NCI-H774 (cell line): ENCODE measurements around the gene MAGOH.
A peak's percentile ranks its signal among the peaks of the same experiment; 100 is the strongest.
"Not testable (repeated sequence)": the region's sequence is repeated elsewhere in the genome, so short reads cannot be mapped to it uniquely, and the experiment has no call there.

ENCODE experiments used
- DNase-seq: peaks from one replicate; lab custom pipeline; 2025; lab: John Stamatoyannopoulos, UW

The MAGOH gene

DNA sequence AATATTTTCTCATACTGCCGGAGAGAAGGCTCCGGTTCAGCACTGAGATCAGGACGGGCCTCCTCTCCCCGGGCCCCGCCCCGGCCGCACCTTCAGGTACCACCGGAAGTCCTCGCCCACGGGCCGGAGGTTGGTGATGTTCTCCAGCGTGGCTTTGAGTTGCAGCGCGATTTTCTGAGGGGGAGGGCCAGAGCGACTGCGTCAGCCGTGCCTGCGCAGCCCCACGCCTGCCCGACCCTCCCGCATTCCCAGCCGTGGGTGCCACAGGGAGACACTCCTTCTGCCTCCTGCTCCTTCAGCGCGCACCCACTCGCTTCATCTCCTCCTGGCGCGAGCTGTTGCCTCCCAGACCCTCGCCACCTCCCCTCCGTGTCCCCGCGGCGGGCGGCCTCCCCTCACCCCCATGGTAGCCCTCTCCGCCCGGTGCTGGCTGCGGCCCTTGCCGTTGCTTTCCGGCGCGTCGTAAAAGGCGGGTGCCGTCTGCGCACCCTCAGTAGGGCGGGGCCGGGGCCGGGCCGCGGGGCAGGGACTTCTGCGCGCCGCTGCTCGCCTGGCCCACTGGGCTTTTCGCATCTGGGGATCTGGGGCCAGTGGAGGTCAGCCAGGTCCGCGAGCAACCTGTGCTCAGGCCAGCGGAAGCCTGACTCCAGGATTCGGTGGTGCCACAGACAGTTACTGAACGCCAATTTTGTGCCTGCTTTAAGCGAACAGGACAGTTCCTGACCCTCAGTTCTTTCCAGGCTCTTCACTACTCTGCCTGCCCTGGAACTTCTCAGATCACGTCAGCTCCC is 18.0 kb downstream of the MAGOH start, which contains the start of gene CZIB:
Gene CZIB, minus strand, starts transcription at position 464 of the 791 bp plus-strand sequence. Its CDS starts 59 bp downstream, at position 405.
- peak; percentile 93 for DNase-seq

DNA sequence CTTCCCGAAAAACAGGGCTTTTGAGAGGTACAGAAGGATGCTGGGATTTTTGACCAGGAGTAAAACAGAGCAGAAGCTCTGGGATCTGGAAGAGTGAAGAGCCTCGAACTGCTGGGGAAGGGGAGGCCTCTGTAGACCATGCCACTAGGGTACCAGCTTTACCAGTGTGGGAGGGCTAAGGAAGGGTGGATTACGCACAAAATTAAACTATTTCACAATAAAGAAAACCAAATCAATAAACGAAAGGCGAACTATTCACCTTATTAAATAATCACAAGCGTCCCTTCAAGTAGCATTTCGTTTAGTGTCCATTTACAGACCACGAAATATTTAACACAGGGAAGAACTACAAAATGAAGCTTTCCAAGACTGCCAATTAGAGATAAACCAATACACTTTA is 18.6 kb downstream of the MAGOH start:
- no peak for DNase-seq

DNA sequence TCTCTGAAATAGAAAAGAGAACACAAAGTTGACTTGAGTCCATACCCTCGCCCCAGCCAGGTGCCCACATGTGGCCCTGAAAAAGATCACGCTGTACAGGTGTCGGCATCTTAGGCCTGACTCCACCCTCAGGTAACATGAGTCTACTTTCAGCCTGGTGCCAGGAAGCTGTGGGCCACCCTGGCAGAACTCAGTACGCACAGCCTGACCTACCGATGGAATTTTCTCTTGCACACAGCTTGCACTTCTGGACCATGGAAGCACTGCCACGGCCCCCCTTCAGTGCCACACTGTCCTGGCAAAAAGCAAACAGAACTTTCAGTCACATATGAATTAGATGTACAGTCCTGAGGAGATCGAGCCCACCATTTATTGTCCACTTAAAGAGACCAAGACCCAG is 20.1 kb downstream of the MAGOH start:
- no peak for DNase-seq

DNA sequence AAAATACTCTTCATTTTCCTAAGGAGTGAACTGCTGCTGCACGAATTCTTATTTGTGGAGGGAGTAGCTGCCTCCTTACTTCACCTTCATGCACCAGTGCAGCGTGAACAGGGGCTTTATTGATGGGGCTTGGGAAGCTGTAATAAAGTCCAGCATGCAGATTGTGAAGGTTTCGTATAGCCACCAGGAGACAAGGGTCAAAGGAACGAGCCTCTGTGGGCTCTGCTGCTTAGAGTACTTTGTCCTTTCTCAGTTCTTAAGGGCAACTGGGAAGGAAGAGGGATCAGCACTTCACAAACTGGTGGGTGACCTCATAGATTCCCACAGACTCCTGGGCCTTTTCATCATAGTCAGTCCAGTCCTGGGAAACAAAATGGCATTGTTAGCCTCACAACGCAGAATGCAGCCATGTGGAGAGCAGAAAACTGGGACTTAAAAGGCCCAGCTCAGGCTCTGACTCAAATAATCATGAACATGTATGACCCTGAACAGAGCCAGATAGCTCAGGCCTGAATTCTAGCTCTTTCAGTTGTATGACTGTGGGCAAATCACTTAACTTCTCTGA is 23.9 kb downstream of the MAGOH start:
- DNase-seq = no peak

DNA sequence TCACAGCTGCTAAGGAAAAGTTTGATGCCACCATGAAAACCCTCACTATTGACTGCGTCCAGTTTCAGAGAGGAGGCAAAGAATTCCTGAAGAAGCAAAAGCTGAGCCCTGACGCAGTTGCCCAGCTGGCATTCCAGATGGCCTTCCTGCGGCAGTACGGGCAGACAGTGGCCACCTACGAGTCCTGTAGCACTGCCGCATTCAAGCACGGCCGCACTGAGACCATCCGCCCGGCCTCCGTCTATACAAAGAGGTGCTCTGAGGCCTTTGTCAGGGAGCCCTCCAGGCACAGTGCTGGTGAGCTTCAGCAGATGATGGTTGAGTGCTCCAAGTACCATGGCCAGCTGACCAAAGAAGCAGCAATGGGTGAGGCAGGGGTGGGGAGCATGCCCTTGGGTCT is 27.4 kb downstream of the MAGOH start:
- DNase-seq = no peak

DNA sequence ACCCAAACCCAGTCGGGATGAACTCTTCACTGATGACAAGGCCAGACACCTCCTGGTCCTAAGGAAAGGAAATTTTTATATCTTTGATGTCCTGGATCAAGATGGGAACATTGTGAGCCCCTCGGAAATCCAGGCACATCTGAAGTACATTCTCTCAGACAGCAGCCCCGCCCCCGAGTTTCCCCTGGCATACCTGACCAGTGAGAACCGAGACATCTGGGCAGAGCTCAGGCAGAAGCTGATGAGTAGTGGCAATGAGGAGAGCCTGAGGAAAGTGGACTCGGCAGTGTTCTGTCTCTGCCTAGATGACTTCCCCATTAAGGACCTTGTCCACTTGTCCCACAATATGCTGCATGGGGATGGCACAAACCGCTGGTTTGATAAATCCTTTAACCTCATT is 28.0 kb downstream of the MAGOH start:
- no peak for DNase-seq

- no peak for DNase-seq
Measured at GRCh38 chr1:53207726-53208125, 30.6 kb downstream of the MAGOH start.

- no peak for DNase-seq
Measured at GRCh38 chr1:53206735-53207379, 31.5 kb downstream of the MAGOH start.

GRCh38 chr1:53206083-53206685 is 32.1 kb downstream of the MAGOH start:
- DNase-seq = not testable (repeated sequence)

DNA sequence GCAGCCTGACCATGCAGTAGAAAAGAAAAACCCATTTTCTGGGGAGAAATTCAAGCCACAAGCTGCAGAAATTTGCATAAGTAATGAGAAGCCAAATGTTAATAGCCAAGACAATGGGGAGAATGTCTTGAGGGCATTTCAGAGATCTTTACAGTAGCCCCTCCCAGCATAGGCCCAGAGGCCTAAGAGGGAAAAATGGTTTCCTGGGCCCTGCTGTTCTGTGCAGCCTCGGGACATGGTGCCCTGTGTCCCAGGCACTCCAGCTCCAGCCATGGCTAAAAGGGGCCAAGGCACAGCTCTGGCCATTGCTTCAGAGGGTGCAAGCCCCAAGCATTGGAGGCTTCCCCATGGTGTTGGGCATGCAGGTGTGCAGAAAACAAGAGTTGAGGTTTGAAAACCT is 32.8 kb downstream of the MAGOH start:
- DNase-seq = not testable (repeated sequence)

DNA sequence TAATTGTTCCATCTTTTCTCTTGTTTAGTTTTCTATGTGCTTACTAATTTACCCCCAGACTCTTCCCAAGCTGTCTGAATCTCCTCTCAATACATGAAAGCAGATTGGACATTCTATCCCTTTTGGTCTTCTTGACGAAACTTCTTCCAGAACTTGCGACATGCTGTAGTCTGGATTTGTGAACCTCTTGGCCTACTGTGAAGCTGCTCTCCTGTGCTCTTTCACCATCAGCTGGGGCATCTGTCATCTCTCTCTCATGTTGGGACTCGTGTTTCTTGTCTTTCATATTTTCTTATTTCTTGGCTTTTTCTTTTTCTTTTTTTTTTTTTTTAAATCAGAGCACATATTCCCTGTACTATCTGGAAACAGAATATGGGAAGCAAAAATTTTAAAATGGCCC is 34.9 kb downstream of the MAGOH start:
- no peak for DNase-seq

DNA sequence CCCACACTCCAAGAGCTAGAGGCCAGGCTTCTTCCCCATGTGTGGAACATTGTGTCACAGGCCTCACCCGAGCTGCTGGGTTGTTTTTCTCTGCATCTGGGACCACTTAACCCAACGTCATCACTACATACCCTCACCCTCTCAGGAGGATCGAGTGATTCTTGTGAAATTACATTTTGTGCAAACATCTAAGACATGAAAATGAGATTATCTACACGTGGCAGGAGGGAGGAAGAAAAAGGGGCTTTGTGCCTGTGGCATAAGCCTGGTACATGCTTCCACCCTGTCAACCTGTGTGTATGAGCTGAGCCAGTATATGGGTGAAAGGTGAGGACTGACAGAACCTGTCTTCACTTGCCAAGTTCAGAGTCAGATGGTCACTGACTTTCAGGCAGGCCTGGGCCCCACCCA is 40.1 kb downstream of the MAGOH start:
- DNase-seq = no peak

DNA sequence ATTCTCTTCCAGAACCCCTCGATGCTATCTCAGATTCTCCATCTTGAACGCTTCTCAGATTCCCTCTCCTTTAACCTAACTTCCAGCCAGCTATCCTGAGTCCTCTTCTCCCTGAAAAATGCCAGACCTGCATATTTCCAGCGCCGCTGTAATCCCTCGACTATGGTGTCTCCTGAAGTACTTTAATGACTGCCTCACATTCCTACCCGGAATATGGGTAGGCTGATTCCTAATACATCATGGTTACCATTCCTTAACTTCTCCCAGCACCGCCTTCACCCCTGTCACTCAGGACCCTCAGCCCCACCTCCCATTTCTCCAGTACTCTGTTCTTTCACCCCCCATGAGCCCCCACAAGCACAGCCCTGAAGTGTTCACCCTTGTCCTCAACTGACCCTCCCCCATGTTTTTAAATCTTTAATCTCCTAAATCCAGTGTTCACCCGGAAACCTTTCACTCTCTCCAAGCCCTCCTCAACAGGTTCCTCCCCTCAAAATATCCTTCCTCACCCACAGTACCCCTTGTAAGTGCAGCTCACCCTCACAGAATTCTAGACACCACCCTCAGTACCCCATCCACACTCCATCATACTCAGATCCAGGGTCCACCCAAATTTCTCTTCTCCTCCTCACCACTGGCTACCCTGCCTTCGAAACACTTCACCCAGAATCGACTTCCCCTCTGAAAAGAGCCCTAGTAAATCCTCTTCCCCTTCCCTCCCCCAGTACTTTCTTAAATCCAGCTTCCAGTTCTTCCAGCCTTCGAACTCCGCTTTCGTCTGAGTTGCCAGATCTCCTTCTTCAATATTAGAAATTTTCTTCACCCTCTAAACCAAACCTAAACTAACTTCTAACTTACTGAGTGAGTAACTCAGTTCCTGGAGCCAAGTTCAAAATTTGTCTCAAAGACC is 40.8 kb downstream of the MAGOH start:
- DNase-seq = no peak

DNA sequence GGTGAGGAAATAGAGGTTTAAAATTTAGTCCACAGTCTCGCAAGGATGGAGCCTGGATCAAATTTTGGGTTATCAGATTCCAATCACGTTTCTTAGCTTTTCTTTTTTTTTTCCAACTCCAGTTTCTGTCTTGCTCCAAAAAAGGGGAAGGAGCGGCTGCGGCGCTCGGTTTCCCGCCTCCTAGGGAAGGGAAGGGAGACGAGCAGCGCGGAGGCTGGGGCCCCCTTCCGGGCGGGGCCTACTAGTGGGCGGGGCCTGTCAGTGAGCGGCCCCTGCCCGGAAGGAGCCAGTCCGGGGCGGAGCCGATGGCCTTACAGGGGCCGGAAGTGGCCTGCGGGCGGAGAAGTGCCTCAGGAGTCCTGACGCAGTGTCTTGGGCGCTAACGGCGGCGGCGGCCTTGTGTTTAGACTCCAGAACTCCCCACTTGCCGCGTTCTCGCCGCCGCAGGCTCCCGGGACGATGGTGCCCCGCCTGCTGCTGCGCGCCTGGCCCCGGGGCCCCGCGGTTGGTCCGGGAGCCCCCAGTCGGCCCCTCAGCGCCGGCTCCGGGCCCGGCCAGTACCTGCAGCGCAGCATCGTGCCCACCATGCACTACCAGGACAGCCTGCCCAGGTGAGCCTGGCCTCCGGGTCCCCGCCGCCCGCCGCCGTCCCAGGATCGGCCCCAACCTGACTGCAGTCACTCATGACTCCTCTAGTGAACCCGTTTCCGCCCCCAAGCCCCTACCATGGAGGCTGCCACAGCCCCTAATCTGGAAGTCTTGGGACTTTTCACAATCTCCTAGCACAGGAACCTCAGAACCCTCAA is 41.6 kb downstream of the MAGOH start, which contains the start of gene CPT2:
Gene CPT2, plus strand, starts transcription at position 340 of the 806 bp plus-strand sequence. Its CDS starts 120 bp downstream, at position 460.
- DNase-seq = peak; percentile 96

GRCh38 chr1:53196017-53196484 is 42.3 kb downstream of the MAGOH start:
- DNase-seq = no peak

DNA sequence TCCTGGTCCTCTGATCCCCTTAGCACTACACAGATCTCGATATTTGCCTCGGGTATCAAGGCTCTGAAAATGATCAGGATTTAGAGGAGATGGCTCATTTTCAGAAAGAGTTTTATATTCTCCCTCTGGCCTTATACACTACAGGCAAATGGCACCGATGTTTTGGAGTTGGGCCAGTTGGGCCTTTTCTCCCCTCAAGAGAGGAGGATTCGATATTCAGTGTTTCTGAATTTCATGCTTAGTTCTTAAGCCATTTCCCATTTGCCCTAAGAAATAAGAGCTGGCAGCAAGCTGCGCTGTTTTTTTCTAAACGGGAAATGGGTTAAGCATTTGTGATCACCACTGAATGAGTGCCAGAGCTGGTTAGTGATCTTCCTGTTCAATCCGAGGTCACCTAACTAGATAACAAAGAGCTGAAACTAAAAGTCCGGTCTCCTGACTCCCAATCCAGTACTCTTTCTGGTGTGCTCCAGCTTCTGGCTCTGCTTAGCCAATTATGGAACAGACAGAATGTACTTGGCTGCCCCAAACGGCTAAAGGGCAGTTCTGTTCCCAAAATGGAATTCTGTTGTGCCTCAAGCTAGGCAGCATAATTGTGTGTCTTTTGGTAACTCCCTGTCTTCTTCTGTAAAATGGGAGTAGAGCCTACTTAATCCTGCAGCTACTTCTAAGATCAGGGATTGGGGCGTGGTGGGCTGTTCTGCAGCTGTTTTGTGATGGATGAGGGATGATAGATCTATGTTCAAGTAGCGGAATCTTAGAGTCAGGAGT is 42.9 kb downstream of the MAGOH start:
- DNase-seq = no peak

DNA sequence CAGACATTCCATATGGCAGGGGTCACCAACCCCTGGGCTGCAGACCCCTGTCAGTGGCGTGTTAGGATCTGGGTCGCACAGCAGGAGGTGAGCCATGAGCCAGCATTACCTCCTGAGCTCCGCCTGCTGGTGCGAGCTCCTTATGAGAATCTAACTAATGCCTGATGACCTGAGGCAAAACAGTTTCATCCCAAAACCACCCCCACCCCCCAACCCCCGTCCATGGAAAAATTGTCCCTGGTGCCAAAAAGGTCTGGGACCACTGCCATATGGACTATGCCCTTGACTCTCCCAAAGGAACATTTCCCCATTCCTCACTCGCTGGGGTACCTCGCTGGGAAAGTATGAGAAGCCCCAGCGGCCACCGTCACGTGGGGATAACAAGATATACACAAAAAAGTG is 48.1 kb downstream of the MAGOH start:
- DNase-seq = no peak

GRCh38 chr1:53189061-53189460 is 49.3 kb downstream of the MAGOH start:
- no peak for DNase-seq

DNA sequence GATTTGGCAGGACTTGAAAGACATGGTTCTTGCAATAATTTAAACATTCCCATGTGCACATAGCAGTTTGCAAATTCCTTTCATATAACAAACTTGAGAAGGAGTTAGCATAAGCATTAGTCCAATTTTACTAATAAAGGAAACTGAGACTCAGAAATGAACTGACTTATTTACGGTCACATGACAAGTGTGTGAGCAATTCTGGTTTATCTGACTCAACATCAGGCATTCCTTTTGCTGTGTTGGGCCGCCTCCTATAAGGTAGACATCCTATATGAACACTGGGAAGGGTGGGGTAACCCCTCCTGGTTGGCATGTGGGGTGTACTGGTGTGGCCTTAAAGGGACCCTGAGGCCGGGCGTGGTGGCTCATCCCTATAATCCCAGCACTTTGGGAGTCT is 50.2 kb downstream of the MAGOH start:
- no peak for DNase-seq

DNA sequence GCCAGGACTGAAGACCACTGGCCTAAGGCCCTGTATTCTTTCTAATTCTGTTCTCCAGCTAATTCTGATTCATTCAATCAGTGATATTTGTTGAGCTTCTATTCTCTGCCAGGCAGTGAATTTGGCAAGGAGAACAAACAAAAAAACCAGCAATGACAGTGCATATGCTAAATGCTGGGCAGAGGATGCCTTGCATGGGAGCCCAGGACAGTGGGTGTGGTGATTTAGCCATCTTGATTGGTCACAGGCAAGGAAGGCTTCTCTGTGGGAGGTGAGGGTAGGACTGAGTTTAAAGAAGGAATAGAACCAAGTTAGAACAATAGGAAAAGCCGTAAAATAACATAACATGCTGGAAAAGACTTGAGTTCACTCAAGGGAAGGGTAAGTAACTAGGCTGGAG is 50.9 kb downstream of the MAGOH start:
- DNase-seq = no peak
